ENCODE data around the gene ASPSCR1.

DNA sequence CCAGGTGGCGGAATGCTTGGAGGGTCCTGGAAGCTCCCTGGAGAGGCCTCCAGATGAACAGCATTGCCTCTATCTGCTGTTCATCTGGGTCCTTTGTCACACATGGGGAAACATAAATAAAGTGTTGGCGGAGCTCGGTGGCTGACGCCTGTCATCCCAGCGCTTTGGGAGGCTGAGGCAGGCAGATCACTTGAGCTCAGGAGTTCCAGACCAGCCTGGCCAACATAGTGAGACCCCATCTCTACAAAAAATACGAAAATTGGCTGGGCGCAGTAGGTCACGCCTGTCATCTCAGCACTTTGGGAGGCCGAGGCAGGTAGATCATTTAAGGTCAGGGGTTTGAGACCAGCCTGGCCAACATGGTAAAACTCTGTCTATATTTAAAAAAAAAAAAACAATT, 32.6 kb upstream of the ASPSCR1 start:
- TF ChIP-seq, protein P1, sequence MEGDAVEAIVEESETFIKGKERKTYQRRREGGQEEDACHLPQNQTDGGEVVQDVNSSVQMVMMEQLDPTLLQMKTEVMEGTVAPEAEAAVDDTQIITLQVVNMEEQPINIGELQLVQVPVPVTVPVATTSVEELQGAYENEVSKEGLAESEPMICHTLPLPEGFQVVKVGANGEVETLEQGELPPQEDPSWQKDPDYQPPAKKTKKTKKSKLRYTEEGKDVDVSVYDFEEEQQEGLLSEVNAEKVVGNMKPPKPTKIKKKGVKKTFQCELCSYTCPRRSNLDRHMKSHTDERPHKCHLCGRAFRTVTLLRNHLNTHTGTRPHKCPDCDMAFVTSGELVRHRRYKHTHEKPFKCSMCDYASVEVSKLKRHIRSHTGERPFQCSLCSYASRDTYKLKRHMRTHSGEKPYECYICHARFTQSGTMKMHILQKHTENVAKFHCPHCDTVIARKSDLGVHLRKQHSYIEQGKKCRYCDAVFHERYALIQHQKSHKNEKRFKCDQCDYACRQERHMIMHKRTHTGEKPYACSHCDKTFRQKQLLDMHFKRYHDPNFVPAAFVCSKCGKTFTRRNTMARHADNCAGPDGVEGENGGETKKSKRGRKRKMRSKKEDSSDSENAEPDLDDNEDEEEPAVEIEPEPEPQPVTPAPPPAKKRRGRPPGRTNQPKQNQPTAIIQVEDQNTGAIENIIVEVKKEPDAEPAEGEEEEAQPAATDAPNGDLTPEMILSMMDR (conservative IDR thresholded peaks at IDR 0.05 in 1 of 2, IDR thresholded peaks at IDR 0.05 in 1 of 2; ENCODE audit: low read depth in 1 of 2, low read length in 2 of 2): no peak
- no peak for TF ChIP-seq EZH2 (IDR thresholded peaks at IDR 0.05; ENCODE audit: low read length, missing control alignments)
